BE2C (cell line): ENCODE measurements around the gene SNX9.
"Not testable (repeated sequence)": the region's sequence is repeated elsewhere in the genome, so short reads cannot be mapped to it uniquely, and the experiment has no call there.

Experiments
- DNase-seq: peaks from one replicate; pipeline ENCODE4 v3.0.0-alpha.2; 2020
- H3K27me3 ChIP-seq: fragments of 250-450 bp; sonication (Bioruptor Pico); 2 replicates; pipeline ENCODE4 v1.5.1; 2020; ENCODE audit warnings: mild to moderate bottlenecking
- H3K36me3 ChIP-seq: fragments of 250-450 bp; sonication (Bioruptor Pico); 2 replicates; pipeline ENCODE4 v1.5.1; 2020; ENCODE audit warnings: mild to moderate bottlenecking
- H3K4me1 ChIP-seq: fragments of 250-450 bp; sonication (Bioruptor Pico); 2 replicates; pipeline ENCODE4 v1.5.1; 2020
- H3K4me3 ChIP-seq: 2 replicates; pipeline ENCODE4 v1.5.1; 2011; ENCODE audit warnings: low read depth, low read length
- H3K9me3 ChIP-seq: fragments of 250-450 bp; sonication (Bioruptor Pico); 2 replicates; pipeline ENCODE4 v1.5.1; 2020
- CTCF ChIP-seq: IDR thresholded peaks from 2 replicates; pipeline ENCODE4 v1.5.1; 2012; ENCODE audit warnings: mild to moderate bottlenecking, low read depth, low read length

SNX9 gene

GRCh38 chr6:157967020-157967419, 144.0 kb downstream of the SNX9 start:
- Histone ChIP-seq H3K27me3 (no peaks in the 10 kb centered on the region), H3K4me3 (no peak overlapping the region), H3K9me3 (no peaks in the 10 kb centered on the region), H3K4me1 (no peaks in the 10 kb centered on the region), H3K36me3 (no peaks in the 10 kb centered on the region)
- no peak for DNase-seq
- TF ChIP-seq CTCF, result no peak

- Histone ChIP-seq H3K4me3 (no peak overlapping the region), H3K4me1 (no peaks in the 10 kb centered on the region), H3K36me3 (no peaks in the 10 kb centered on the region), H3K9me3 (no peaks in the 10 kb centered on the region), H3K27me3 (no peaks in the 10 kb centered on the region)
- DNase-seq, result no peak
- no peak for TF ChIP-seq CTCF
Measured at GRCh38 chr6:157967486-157967885, 144.4 kb downstream of the SNX9 start.

GRCh38 chr6:157972177-157972576, 149.1 kb downstream of the SNX9 start:
- not testable (repeated sequence) for H3K36me3 ChIP-seq, DNase-seq, H3K9me3 ChIP-seq, H3K4me1 ChIP-seq, H3K4me3 ChIP-seq, H3K27me3 ChIP-seq

- TF ChIP-seq CTCF, result no peak
- Histone ChIP-seq H3K4me1 (no peaks in the 10 kb centered on the region), H3K36me3 (no peaks in the 10 kb centered on the region), H3K4me3 (no peak overlapping the region), H3K9me3 (no peaks in the 10 kb centered on the region), H3K27me3 (no peaks in the 10 kb centered on the region)
- DNase-seq, result no peak
Measured at GRCh38 chr6:157974341-157974894, 151.4 kb downstream of the SNX9 start.

GRCh38 chr6:157974967-157975366, 151.9 kb downstream of the SNX9 start:
- no peak overlapping the region for H3K4me3 ChIP-seq

GRCh38 chr6:157975456-157975855, 152.4 kb downstream of the SNX9 start:
- H3K4me1 ChIP-seq, result no peaks in the 10 kb centered on the region
- no peaks in the 10 kb centered on the region for H3K27me3 ChIP-seq
- H3K36me3 ChIP-seq, result no peaks in the 10 kb centered on the region
- no peak for DNase-seq
- no peaks in the 10 kb centered on the region for H3K9me3 ChIP-seq
- no peak overlapping the region for H3K4me3 ChIP-seq
- no peak for TF ChIP-seq CTCF

More at GRCh38 chr6:157974967-157975366, 151.9 kb downstream of the SNX9 start:
- no peaks in the 10 kb centered on the region for H3K4me1 ChIP-seq
- no peak for DNase-seq
- no peak for TF ChIP-seq CTCF
- no peaks in the 10 kb centered on the region for H3K27me3 ChIP-seq
- H3K36me3 ChIP-seq, result no peaks in the 10 kb centered on the region
- H3K9me3 ChIP-seq, result no peaks in the 10 kb centered on the region
